ENCODE results near the gene TEKT5. TPM values are rescaled to one million over a fixed set of nuclear protein-coding genes. Genes with fewer than 3 reads are reported as not detected.

The TEKT5 gene
- total and polyA plus RNA-seq, 2 experiments from 2014 or later = not detected

DNA sequence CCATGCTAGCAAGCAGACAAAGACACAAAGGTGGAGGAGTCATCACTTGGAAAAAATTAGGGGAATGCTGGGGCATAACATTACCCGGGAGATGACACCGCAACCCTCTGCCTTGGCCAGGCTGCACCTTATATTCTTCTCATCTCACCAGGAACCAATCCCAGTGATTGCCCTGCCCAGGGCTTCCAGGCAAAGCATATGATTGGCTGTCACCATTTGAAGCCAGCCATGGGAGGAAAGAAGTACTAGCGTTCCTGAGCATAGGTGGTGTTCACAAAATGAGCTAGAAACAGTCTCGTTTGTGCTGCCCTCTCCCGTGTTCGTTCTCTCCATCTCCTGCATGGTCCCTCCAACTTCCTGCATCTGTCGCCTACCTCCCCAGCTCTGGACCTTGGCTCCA is 29.6 kb downstream of the TEKT5 start:
- Histone ChIP-seq H3K36me3 (ENCODE audit: low read depth) (no peaks in the 10 kb centered on the region), H3K4me1 (ENCODE audit: insufficient read depth) (no peaks in the 10 kb centered on the region), H3K27me3 (replicated peaks; ENCODE audit: insufficient read depth) (no peaks in the 10 kb centered on the region; the same call in 1 of the 2 replicates), H4K20me1 (ENCODE audit: insufficient read depth) (no peaks in the 10 kb centered on the region), H3K9ac (no peak overlapping the region), H3K9me2 (ENCODE audit: insufficient read depth) (no peaks in the 10 kb centered on the region), H3K79me2 (ENCODE audit: insufficient read depth) (no peaks in the 10 kb centered on the region), H3K27ac (no peak overlapping the region), H3K4me2 (ENCODE audit: unreplicated experiment) (no peak overlapping the region), H3K4me3 (no peak overlapping the region), H3K9me3 (ENCODE audit: low read depth) (no peaks in the 10 kb centered on the region), H3F3A (ENCODE audit: insufficient read depth) (no peaks in the 10 kb centered on the region), H2AFZ (no peak overlapping the region)
- DNase-seq = no peak
- 84 to 85% methylated on average over 7 of the region's 7 CpGs for WGBS, 2 experiments (ENCODE audit: low coverage in 1 of 2, low lambda C conversion rate in 2 of 2, missing lambda C conversion rate in 2 of 2)
- no peak for TF ChIP-seq EZH2phosphoT487 (IDR thresholded peaks at IDR 0.05; ENCODE audit: insufficient read depth, low read depth)
- no peak for TF ChIP-seq EZH2 (IDR thresholded peaks at IDR 0.05; ENCODE audit: insufficient read depth, poor library complexity, severe bottlenecking)
- in situ Hi-C loops (cut with MboI) = no loop called here

DNA sequence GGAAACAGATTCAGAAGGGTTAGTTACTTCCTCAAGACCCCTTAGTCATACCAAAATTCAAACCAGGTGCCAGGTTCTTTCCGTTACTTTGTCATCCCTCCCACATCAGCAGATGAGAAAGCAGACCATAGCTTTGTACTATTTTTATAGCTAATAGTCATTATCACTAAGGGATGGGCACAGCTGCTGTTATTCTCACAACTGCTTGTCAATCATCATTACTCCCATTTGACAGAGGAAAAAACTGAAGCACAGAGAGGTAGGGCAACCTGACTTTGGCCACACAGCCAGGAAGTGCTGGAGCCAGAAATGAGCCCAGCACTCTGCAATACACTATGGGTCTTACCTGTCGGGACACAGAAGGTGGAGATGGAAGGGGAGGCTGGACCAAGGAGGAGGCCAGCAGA is 30.0 kb downstream of the TEKT5 start:
- in situ Hi-C loops (cut with MboI) = no loop called here
- H3K9me3 ChIP-seq (ENCODE audit: low read depth) = no peaks in the 10 kb centered on the region
- no peak overlapping the region for H3K4me3 ChIP-seq
- H3K4me2 ChIP-seq (ENCODE audit: unreplicated experiment) = no peak overlapping the region
- DNase-seq = no peak
- H3K27ac ChIP-seq = no peak overlapping the region
- H3K36me3 ChIP-seq (ENCODE audit: low read depth) = no peaks in the 10 kb centered on the region
- no peak overlapping the region for H3K9ac ChIP-seq
- TF ChIP-seq EZH2 (IDR thresholded peaks at IDR 0.05; ENCODE audit: insufficient read depth, poor library complexity, severe bottlenecking) = no peak
- TF ChIP-seq EZH2phosphoT487 (IDR thresholded peaks at IDR 0.05; ENCODE audit: insufficient read depth, low read depth) = no peak
- no peaks in the 10 kb centered on the region for H4K20me1 ChIP-seq (ENCODE audit: insufficient read depth)
- 52 to 70% methylated on average over 2 of the region's 2 CpGs for WGBS, 2 experiments (ENCODE audit: low coverage in 1 of 2, low lambda C conversion rate in 2 of 2, missing lambda C conversion rate in 2 of 2)
- no peaks in the 10 kb centered on the region; the same call in 1 of the 2 replicates for H3K27me3 ChIP-seq (replicated peaks; ENCODE audit: insufficient read depth)
- H3K4me1 ChIP-seq (ENCODE audit: insufficient read depth) = no peaks in the 10 kb centered on the region
- no peaks in the 10 kb centered on the region for H3K79me2 ChIP-seq (ENCODE audit: insufficient read depth)
- no peak overlapping the region for H2AFZ ChIP-seq
- H3K9me2 ChIP-seq (ENCODE audit: insufficient read depth) = no peaks in the 10 kb centered on the region
- H3F3A ChIP-seq (ENCODE audit: insufficient read depth) = no peaks in the 10 kb centered on the region

DNA sequence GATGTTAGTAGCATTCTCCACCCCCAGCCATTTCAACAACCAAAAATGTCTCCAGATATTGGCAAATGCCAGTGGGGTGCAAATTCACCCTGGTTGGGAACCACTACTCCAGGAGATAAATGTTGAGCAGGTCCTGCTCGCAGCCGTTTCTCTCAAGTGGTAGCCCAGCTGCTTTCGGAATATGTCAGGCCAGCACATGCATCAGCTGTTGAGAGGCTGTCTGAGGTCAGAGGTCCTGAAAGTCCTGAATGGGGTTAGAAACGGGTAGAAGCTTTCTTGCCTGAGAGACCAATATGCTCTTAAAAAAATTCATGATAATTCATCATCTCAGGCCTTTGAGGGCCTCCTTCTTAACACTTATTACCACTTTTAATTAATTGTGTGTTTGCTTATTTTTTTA is 31.0 kb downstream of the TEKT5 start:
- Histone ChIP-seq H3K27me3 (replicated peaks; ENCODE audit: insufficient read depth) (no peaks in the 10 kb centered on the region; the same call in 1 of the 2 replicates), H4K20me1 (ENCODE audit: insufficient read depth) (no peaks in the 10 kb centered on the region), H3K9me3 (ENCODE audit: low read depth) (no peaks in the 10 kb centered on the region), H3K4me2 (ENCODE audit: unreplicated experiment) (no peak overlapping the region), H3K79me2 (ENCODE audit: insufficient read depth) (no peaks in the 10 kb centered on the region), H3K9ac (no peak overlapping the region), H2AFZ (no peak overlapping the region), H3K36me3 (ENCODE audit: low read depth) (no peaks in the 10 kb centered on the region), H3F3A (ENCODE audit: insufficient read depth) (no peaks in the 10 kb centered on the region), H3K27ac (no peak overlapping the region), H3K9me2 (ENCODE audit: insufficient read depth) (no peaks in the 10 kb centered on the region), H3K4me3 (no peak overlapping the region), H3K4me1 (ENCODE audit: insufficient read depth) (no peaks in the 10 kb centered on the region)
- 48 to 55% methylated on average over 4 of the region's 4 CpGs for WGBS, 2 experiments (ENCODE audit: low coverage in 1 of 2, low lambda C conversion rate in 2 of 2, missing lambda C conversion rate in 2 of 2)
- in situ Hi-C loops (cut with MboI) = no loop called here
- TF ChIP-seq EZH2phosphoT487 (IDR thresholded peaks at IDR 0.05; ENCODE audit: insufficient read depth, low read depth) (no peak), EZH2 (IDR thresholded peaks at IDR 0.05; ENCODE audit: insufficient read depth, poor library complexity, severe bottlenecking) (no peak)
- DNase-seq = no peak

DNA sequence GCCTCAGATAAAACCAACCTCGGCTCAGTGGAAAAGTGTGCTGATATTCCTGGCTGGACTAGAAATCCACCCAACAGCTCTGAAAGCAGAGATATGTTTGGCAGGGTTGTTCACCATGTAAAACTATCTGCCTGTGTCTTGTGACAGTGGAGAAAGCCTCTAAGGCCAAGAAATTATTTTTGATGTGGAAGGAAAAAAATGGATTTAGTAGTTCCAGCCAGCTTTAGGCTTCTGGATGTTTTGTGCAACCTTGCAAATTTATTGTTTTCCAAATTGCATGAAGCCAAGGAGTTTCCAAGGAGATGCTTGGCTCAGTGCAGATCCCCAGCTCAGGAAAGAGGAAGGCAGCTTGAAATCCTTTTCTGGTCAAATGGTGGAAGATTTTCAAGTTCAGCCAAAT is 31.6 kb downstream of the TEKT5 start:
- no peaks in the 10 kb centered on the region; the same call in 1 of the 2 replicates for H3K27me3 ChIP-seq (replicated peaks; ENCODE audit: insufficient read depth)
- H3K4me1 ChIP-seq (ENCODE audit: insufficient read depth) = no peaks in the 10 kb centered on the region
- 0 to 6% methylated on average over 1 of the region's 1 CpG for WGBS, 2 experiments (ENCODE audit: low coverage in 1 of 2, low lambda C conversion rate in 2 of 2, missing lambda C conversion rate in 2 of 2)
- no peaks in the 10 kb centered on the region for H3F3A ChIP-seq (ENCODE audit: insufficient read depth)
- in situ Hi-C loops (cut with MboI) = no loop called here
- H3K79me2 ChIP-seq (ENCODE audit: insufficient read depth) = no peaks in the 10 kb centered on the region
- no peaks in the 10 kb centered on the region for H3K36me3 ChIP-seq (ENCODE audit: low read depth)
- no peak for DNase-seq
- no peaks in the 10 kb centered on the region for H4K20me1 ChIP-seq (ENCODE audit: insufficient read depth)
- H3K27ac ChIP-seq = no peak overlapping the region
- H3K9me3 ChIP-seq (ENCODE audit: low read depth) = no peaks in the 10 kb centered on the region
- H2AFZ ChIP-seq = no peak overlapping the region
- H3K4me2 ChIP-seq (ENCODE audit: unreplicated experiment) = no peak overlapping the region
- H3K4me3 ChIP-seq = no peak overlapping the region
- no peak for TF ChIP-seq EZH2phosphoT487 (IDR thresholded peaks at IDR 0.05; ENCODE audit: insufficient read depth, low read depth)
- no peak for TF ChIP-seq EZH2 (IDR thresholded peaks at IDR 0.05; ENCODE audit: insufficient read depth, poor library complexity, severe bottlenecking)
- H3K9me2 ChIP-seq (ENCODE audit: insufficient read depth) = no peaks in the 10 kb centered on the region
- no peak overlapping the region for H3K9ac ChIP-seq

DNA sequence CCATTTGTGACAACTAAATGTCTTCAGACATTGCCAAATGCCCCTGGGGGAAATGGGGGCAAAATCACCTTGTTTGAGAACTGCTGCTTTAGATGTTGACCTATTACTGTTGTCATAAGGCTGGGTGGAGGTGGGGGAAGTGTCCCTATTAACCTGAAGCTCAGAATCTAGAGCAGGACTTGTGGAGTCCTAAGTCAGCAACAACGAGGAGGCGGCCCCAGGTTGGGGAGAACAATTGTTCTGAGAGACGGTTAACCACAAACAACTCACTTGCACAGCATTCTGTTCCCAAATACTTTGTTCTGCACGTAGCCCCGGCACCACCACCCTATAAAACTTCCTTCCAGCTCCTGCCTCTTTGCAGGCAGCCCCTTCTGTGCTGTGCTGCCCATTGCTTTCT is 32.5 kb downstream of the TEKT5 start:
- Histone ChIP-seq H2AFZ (no peak overlapping the region), H3K4me1 (ENCODE audit: insufficient read depth) (no peaks in the 10 kb centered on the region), H3K36me3 (ENCODE audit: low read depth) (no peaks in the 10 kb centered on the region), H3K9me3 (ENCODE audit: low read depth) (no peaks in the 10 kb centered on the region), H3K4me2 (ENCODE audit: unreplicated experiment) (no peak overlapping the region), H3K27me3 (replicated peaks; ENCODE audit: insufficient read depth) (no peaks in the 10 kb centered on the region; the same call in 1 of the 2 replicates), H4K20me1 (ENCODE audit: insufficient read depth) (no peaks in the 10 kb centered on the region), H3K4me3 (no peak overlapping the region), H3K27ac (no peak overlapping the region), H3K79me2 (ENCODE audit: insufficient read depth) (no peaks in the 10 kb centered on the region), H3K9ac (no peak overlapping the region), H3F3A (ENCODE audit: insufficient read depth) (no peaks in the 10 kb centered on the region), H3K9me2 (ENCODE audit: insufficient read depth) (no peaks in the 10 kb centered on the region)
- no peak for TF ChIP-seq EZH2phosphoT487 (IDR thresholded peaks at IDR 0.05; ENCODE audit: insufficient read depth, low read depth)
- TF ChIP-seq EZH2 (IDR thresholded peaks at IDR 0.05; ENCODE audit: insufficient read depth, poor library complexity, severe bottlenecking) = no peak
- no peak for DNase-seq
- in situ Hi-C loops (cut with MboI) = no loop called here
- 31 to 37% methylated on average over 5 of the region's 5 CpGs for WGBS, 2 experiments (ENCODE audit: low coverage in 1 of 2, low lambda C conversion rate in 2 of 2, missing lambda C conversion rate in 2 of 2)
